B cell (primary cell): ENCODE data around the gene ESRRB. TPM values are rescaled to one million over a fixed set of nuclear protein-coding genes. Genes with fewer than 3 reads are reported as not detected.
A peak's percentile ranks its signal among the peaks of the same experiment; 100 is the strongest.

ENCODE experiments used
- ATAC-seq: fragments of 200-7000 bp; cut with Tn5 transposase; one replicate; pipeline ENCODE4 v1.10.0; 2021; ENCODE audit warnings: low read depth, mild to moderate bottlenecking, moderate number of reproducible peaks, moderate library complexity
- CTCF ChIA-PET: fragments of 350-600 bp; sonication (Branson Sonifier 250); formaldehyde crosslinking; loops from one replicate; lab custom pipeline; 2021; ENCODE audit warnings: antibody characterized with exemption, inconsistent platforms; lab: Charles Lee
- POLR2A ChIA-PET: fragments of 350-600 bp; sonication (Branson Sonifier 250); formaldehyde crosslinking; loops from one replicate; lab custom pipeline; 2021; ENCODE audit warnings: antibody characterized with exemption; lab: Charles Lee
- DNase-seq: peaks from one replicate; pipeline ENCODE4 v3.0.0; 2013
- H2AFZ ChIP-seq: 2 replicates; pipeline ENCODE4 v1.6.1; 2012; ENCODE audit warnings: mild to moderate bottlenecking, low read depth, low read length; ENCODE audit not compliant: insufficient read depth, poor library complexity, severe bottlenecking
- H3K27ac ChIP-seq, 2 donors: 1 replicate in 1 of 2; 2 replicates in 1 of 2; pipeline ENCODE4 v1.5.1; 2012 to 2013; ENCODE audit warnings: low read length in 2 of 2, mild to moderate bottlenecking in 2 of 2, moderate library complexity in 1 of 2
- H3K27me3 ChIP-seq, 4 experiments: fragments of 200-600 bp in 1 of 4; sonication (generic) in 1 of 4; replicated peaks in 1 of 4; 1 replicate in 2 of 4; 2 replicates in 2 of 4; pipeline versions ENCODE4 v1.6.1 to v1.7.0; 2013 to 2016; ENCODE audit warnings: low read length in 3 of 4, mild to moderate bottlenecking in 2 of 4, mixed read lengths in 1 of 4, moderate library complexity in 1 of 4; ENCODE audit not compliant: insufficient read depth in 4 of 4, control insufficient read depth in 3 of 4; ENCODE audit errors: control extremely low read depth in 1 of 4
- H3K36me3 ChIP-seq, 2 experiments: replicated peaks in 1 of 2; 1 replicate in 1 of 2; 2 replicates in 1 of 2; pipeline versions ENCODE4 v1.6.1 to v1.7.1; 2013; ENCODE audit warnings: low read length in 1 of 2; ENCODE audit not compliant: insufficient read depth in 2 of 2, control insufficient read depth in 1 of 2; ENCODE audit errors: control extremely low read depth in 1 of 2, extremely low read depth in 1 of 2
- H3K4me1 ChIP-seq, 2 donors: fragments of 200-600 bp in 1 of 2; sonication (generic) in 1 of 2; 1 replicate in 1 of 2; 2 replicates in 1 of 2; pipeline versions ENCODE4 v1.5.1 to v1.6.1; 2013 to 2017; ENCODE audit warnings: low read length in 2 of 2; ENCODE audit not compliant: control insufficient read depth in 2 of 2, insufficient read depth in 2 of 2
- H3K4me2 ChIP-seq: replicated peaks from 2 replicates; pipeline ENCODE3; 2012; ENCODE audit warnings: mild to moderate bottlenecking, low read depth, low read length; ENCODE audit not compliant: poor library complexity, severe bottlenecking
- H3K4me3 ChIP-seq, 5 experiments: fragments of 200-600 bp in 1 of 5; sonication (generic) in 1 of 5; 1 replicate in 3 of 5; 2 replicates in 2 of 5; pipeline versions ENCODE4 v1.5.1 to v1.7.0; 2011 to 2016; ENCODE audit warnings: low read length in 4 of 5, mild to moderate bottlenecking in 4 of 5, low read depth in 2 of 5, control low read depth in 1 of 5, moderate library complexity in 1 of 5; ENCODE audit not compliant: insufficient read depth in 1 of 5; ENCODE audit errors: control extremely low read depth in 1 of 5, extremely low read depth in 1 of 5
- H3K79me2 ChIP-seq: fragments of 200-600 bp; sonication (generic); one replicate; pipeline ENCODE4 v1.6.0; 2016; ENCODE audit warnings: low read length; ENCODE audit not compliant: control insufficient read depth, insufficient read depth
- H3K9ac ChIP-seq: fragments of 200-600 bp; sonication (generic); 2 replicates; pipeline ENCODE4 v1.6.1; 2017; ENCODE audit warnings: mild to moderate bottlenecking, low read length, moderate library complexity
- H3K9me3 ChIP-seq, 3 donors: one replicate each; pipeline versions ENCODE4 v1.6.1 to v1.7.1; 2013; ENCODE audit warnings: low read length in 2 of 3; ENCODE audit not compliant: control insufficient read depth in 2 of 3, insufficient read depth in 1 of 3; ENCODE audit errors: control extremely low read depth in 1 of 3
- H4K20me1 ChIP-seq: 2 replicates; pipeline ENCODE4 v1.6.0; 2012; ENCODE audit warnings: mild to moderate bottlenecking, low read length; ENCODE audit not compliant: insufficient read depth, control insufficient read depth, poor library complexity, severe bottlenecking
- H3K27ac Mint-ChIP-seq: one replicate; pipeline ENCODE4 v1.8.0; 2021; ENCODE audit warnings: mixed read lengths
- H3K27me3 Mint-ChIP-seq: one replicate; pipeline ENCODE4 v1.8.0; 2021; ENCODE audit warnings: mixed read lengths
- H3K4me1 Mint-ChIP-seq: one replicate; pipeline ENCODE4 v1.8.0; 2021; ENCODE audit warnings: mixed read lengths
- H3K4me3 Mint-ChIP-seq: one replicate; pipeline ENCODE4 v1.8.0; 2021; ENCODE audit warnings: mixed read lengths
- H3K9me3 Mint-ChIP-seq: one replicate; pipeline ENCODE4 v1.8.0; 2022; ENCODE audit warnings: mixed read lengths; ENCODE audit not compliant: insufficient read depth
- EZH2 ChIP-seq: IDR thresholded peaks from 2 replicates; pipeline ENCODE4 v1.6.1; 2012; ENCODE audit warnings: borderline replicate concordance, low read depth, mild to moderate bottlenecking, moderate library complexity, low read length; ENCODE audit not compliant: insufficient read depth, poor library complexity, severe bottlenecking
- WGBS: methylation state at CpG from one replicate; pipeline ENCODE4 v1.1.5; 2013; ENCODE audit warnings: missing lambda C conversion rate; ENCODE audit not compliant: insufficient coverage; 5-methylcytosine and 5-hydroxymethylcytosine counted together
- intact Hi-C: fragments of 100-400 bp; cut with micrococcal nuclease; formaldehyde crosslinking; loops from one replicate; pipeline ENCODE4 v1.10.0; 2022
- polyA plus RNA-seq: library from polyadenylated mRNA; depleted of rRNA; stranded (reverse); fragments of >200 nt; gene quantifications from 2 replicates; pipeline ENCODE4 v1.2.3, GENCODE V29; 2012
- total RNA-seq, 2 donors: library from RNA; stranded (reverse); fragments of 120-200 nt in 1 of 2; gene quantifications; 1 replicate in 1 of 2; 2 replicates in 1 of 2; pipeline versions ENCODE4 v1.2.3 to v1.2.4, GENCODE V29; 2013 to 2022
- TF ChIP-seq, protein P1 (sequence below): fragments of 200-600 bp; IDR thresholded peaks from one replicate; pipeline ENCODE4 v1.8.0; 2022; ENCODE audit warnings: antibody characterized with exemption, mild to moderate bottlenecking

Gene ESRRB
- total and polyA plus RNA-seq, 2 donors (not counting 1 experiment from before 2014, with no cell fraction given) = 0.13 TPM; not detected in 1

DNA sequence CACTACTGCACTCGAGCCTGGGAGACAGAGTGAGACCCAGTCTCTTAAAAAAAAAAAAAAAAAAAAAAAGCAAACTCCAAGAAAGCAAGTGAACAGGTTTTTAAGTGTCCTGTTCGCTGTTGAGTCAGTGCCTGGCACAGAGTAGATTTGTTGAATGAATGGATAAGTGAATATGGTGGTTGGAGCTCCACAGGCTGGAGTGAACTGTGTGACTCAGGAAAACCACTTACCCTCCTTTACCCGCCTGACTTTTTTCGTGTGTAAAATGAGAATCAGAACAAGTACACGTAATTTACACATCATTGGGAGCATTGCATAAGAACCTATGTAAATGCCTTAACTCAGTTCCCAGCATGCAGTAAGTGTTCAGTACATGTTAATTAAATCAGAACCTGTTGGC, 24.0 kb upstream of the ESRRB start:
- ATAC-seq (no peak), DNase-seq (no peak)
- Histone ChIP-seq H3K4me2 (no peak overlapping the region), H2AFZ (no peak overlapping the region), H3K9me3 (no peaks in the 10 kb centered on the region), H3K36me3 (no peaks in the 10 kb centered on the region), H3K27ac (no peak overlapping the region), H3K27me3 (peaks cover 0 to 22% (median 4%) of the 10 kb centered on the region in 4 experiments), H3K79me2 (no peaks in the 10 kb centered on the region), H3K4me3 (no peak overlapping the region), H3K9ac (no peak overlapping the region), H4K20me1 (no peaks in the 10 kb centered on the region), H3K4me1 (peaks cover 3 to 6% of the 10 kb centered on the region in 2 donors)
- H3K4me3 Mint-ChIP-seq = no peak overlapping the region
- peaks cover 4% of the 10 kb centered on the region for H3K4me1 Mint-ChIP-seq
- ChIA-PET POLR2A (no interaction called here), CTCF (interaction anchor here (0.5 to 7.6 kb wide), 10 partner anchors 9 to 642 kb away, joined by 3 to 121 read pairs (median 4); no protein-coding TSS in a partner anchor)
- intact Hi-C loops = no loop called here
- H3K9me3 Mint-ChIP-seq = no peaks in the 10 kb centered on the region
- TF ChIP-seq, protein P1, sequence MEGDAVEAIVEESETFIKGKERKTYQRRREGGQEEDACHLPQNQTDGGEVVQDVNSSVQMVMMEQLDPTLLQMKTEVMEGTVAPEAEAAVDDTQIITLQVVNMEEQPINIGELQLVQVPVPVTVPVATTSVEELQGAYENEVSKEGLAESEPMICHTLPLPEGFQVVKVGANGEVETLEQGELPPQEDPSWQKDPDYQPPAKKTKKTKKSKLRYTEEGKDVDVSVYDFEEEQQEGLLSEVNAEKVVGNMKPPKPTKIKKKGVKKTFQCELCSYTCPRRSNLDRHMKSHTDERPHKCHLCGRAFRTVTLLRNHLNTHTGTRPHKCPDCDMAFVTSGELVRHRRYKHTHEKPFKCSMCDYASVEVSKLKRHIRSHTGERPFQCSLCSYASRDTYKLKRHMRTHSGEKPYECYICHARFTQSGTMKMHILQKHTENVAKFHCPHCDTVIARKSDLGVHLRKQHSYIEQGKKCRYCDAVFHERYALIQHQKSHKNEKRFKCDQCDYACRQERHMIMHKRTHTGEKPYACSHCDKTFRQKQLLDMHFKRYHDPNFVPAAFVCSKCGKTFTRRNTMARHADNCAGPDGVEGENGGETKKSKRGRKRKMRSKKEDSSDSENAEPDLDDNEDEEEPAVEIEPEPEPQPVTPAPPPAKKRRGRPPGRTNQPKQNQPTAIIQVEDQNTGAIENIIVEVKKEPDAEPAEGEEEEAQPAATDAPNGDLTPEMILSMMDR = no peak
- TF ChIP-seq EZH2 = no peak
- peaks cover 48% of the 10 kb centered on the region for H3K27me3 Mint-ChIP-seq
- no peak overlapping the region for H3K27ac Mint-ChIP-seq
- 90% methylated on average over 2 of the region's 5 CpGs for WGBS

DNA sequence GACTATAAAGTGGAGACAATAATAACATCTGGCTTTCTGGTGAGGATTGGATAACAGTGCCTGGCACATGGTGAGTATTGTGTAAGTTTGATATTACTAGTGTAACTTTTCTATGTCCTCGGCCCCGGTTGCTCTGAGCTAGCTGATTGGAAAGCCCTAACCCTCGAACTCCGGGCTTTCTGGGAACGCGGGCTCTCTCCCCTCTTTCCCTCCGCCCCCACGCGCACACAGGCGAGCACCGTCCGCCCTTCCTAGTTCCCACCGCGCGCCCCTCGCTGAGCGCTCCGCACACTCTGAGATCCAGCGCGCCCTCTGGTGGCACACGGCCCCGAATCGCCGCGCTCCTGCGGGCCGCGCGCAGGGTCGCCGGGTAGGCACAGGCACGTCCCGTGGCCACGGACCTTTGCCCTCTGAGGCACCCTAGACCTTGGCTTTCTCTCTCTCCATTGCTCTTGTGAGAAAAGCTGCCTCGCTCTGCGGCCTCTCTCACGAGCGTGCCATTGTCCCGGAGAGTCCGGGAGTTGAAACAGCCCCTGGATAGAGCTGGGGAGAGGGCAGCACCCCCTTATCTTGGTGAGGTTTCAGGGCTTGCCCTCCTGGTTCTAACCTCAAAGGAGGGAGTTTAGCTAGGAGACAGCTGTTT, 23.2 kb upstream of the ESRRB start:
- ChIA-PET POLR2A (no interaction called here), CTCF (interaction anchor here (0.8 to 7.6 kb wide), 12 partner anchors 14 to 648 kb away, joined by 3 to 121 read pairs (median 4); no protein-coding TSS in a partner anchor)
- Histone ChIP-seq H4K20me1 (no peaks in the 10 kb centered on the region), H3K79me2 (no peaks in the 10 kb centered on the region), H3K27me3 (peaks cover 0 to 22% (median 4%) of the 10 kb centered on the region in 4 experiments), H3K4me2 (peak overlapping the region; percentile 55), H2AFZ (peak overlapping the region; percentile 37), H3K9me3 (no peaks in the 10 kb centered on the region), H3K36me3 (no peaks in the 10 kb centered on the region), H3K4me1 (peaks cover 3 to 6% of the 10 kb centered on the region in 2 donors), H3K9ac (no peak overlapping the region), H3K4me3 (no peak overlapping the region), H3K27ac (no peak overlapping the region)
- DNase-seq (peak; percentile 63), ATAC-seq (no peak)
- peaks cover 4% of the 10 kb centered on the region for H3K4me1 Mint-ChIP-seq
- no peak overlapping the region for H3K27ac Mint-ChIP-seq
- peak overlapping the region; percentile 16 for H3K4me3 Mint-ChIP-seq
- WGBS = 11% methylated on average over 40 of the region's 40 CpGs
- H3K27me3 Mint-ChIP-seq = peaks cover 51% of the 10 kb centered on the region
- intact Hi-C loops = no loop called here
- TF ChIP-seq EZH2 = no peak
- TF ChIP-seq, protein P1 = peak; percentile 77
- no peaks in the 10 kb centered on the region for H3K9me3 Mint-ChIP-seq
